Breast epithelium (tissue), 3 donors: ENCODE data around the gene UGT1A3.

Experiments
- CTCF ChIP-seq, 3 donors: fragments of 450-650 bp; IDR thresholded peaks; one replicate each; pipeline ENCODE4 v1.5.1; 2016 to 2017; ENCODE audit warnings: antibody characterized with exemption in 3 of 3, mild to moderate bottlenecking in 3 of 3, moderate library complexity in 3 of 3
- POLR2A ChIP-seq: fragments of 450-650 bp; IDR thresholded peaks from one replicate; pipeline ENCODE4 v1.6.1; 2016; ENCODE audit warnings: antibody characterized with exemption, mild to moderate bottlenecking, moderate library complexity
- POLR2AphosphoS5 ChIP-seq, 3 donors: sonication (generic); formaldehyde crosslinking; IDR thresholded peaks; one replicate each; pipeline ENCODE4 v1.6.1; 2017; ENCODE audit warnings: antibody characterized with exemption in 3 of 3

GRCh38 chr2:233811087-233811486 is 82.2 kb downstream of the UGT1A3 start:
- TF ChIP-seq CTCF (IDR thresholded peaks at IDR 0.05) (no peak), POLR2AphosphoS5 (IDR thresholded peaks at IDR 0.05) (no peak), POLR2A (no peak)
